BLaER1 treated with 17β-estradiol and CSF1 and Interleukin-3, amounts not matched to agents 10 nM and 100 nM (cell line): ENCODE results near the gene EYA4.

ENCODE experiments used
- H3K27ac ChIP-seq, 11 experiments: shearing (Covaris generic); formaldehyde crosslinking; 2 replicates each; pipeline ENCODE4 v1.8.1; 2022
- H3K27me3 ChIP-seq, 11 experiments: shearing (Covaris generic); formaldehyde crosslinking; 2 replicates each; pipeline ENCODE4 v1.8.1; 2022
- H3K36me3 ChIP-seq, 11 experiments: shearing (Covaris generic); formaldehyde crosslinking; 2 replicates each; pipeline ENCODE4 v1.8.1; 2022
- H3K4me1 ChIP-seq, 10 experiments: shearing (Covaris generic); formaldehyde crosslinking; 2 replicates each; pipeline ENCODE4 v1.8.1; 2022
- H3K4me2 ChIP-seq, 11 experiments: shearing (Covaris generic); formaldehyde crosslinking; 2 replicates each; pipeline ENCODE4 v1.8.1; 2022
- H3K4me3 ChIP-seq, 10 experiments: shearing (Covaris generic); formaldehyde crosslinking; 2 replicates each; pipeline ENCODE4 v1.8.1; 2022
- H3K9ac ChIP-seq, 11 experiments: shearing (Covaris generic); formaldehyde crosslinking; 2 replicates each; pipeline ENCODE4 v1.8.1; 2022
- H3K9me3 ChIP-seq, 11 experiments: shearing (Covaris generic); formaldehyde crosslinking; replicated peaks in 1 of 11; 2 replicates each; pipeline ENCODE4 v1.8.1; 2022
- H4K20me1 ChIP-seq, 11 experiments: shearing (Covaris generic); formaldehyde crosslinking; 2 replicates each; pipeline ENCODE4 v1.8.1; 2022
- Cebpa-rat ChIP-seq, 11 experiments: shearing (Covaris generic); IDR thresholded peaks; 2 replicates each; pipeline ENCODE4 v1.8.1; 2022

The EYA4 gene

DNA sequence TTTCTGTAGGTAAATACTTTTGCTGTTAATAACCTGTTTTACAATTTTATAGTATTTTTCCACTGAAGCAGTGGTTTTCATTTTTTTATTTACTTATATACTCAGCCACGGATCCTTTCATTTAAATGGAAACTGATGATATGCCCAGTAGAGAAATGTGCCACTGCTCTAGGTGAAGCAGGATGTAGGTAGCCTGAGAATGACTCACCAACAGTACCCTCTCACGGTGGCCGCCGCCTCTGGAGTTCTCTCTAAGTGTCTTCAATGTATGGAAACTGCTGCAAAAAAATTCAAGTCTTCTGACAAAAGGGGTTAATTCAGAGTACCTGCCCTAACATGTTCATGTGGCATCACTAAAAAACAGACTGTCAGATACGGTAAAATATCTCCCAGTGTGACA lies 6.4 kb downstream of the EYA4 start:
- H3K36me3 ChIP-seq, result no peaks in the 10 kb centered on the region
- no peak overlapping the region for H3K27ac ChIP-seq
- no peaks in the 10 kb centered on the region for H3K9me3 ChIP-seq
- no peak overlapping the region for H3K4me3 ChIP-seq
- no peak overlapping the region for H3K4me2 ChIP-seq
- peaks cover 67 to 85% (median 71%) of the 10 kb centered on the region in 11 experiments for H3K27me3 ChIP-seq
- H4K20me1 ChIP-seq, result peaks cover 0 to 32% (median 14%) of the 10 kb centered on the region in 11 experiments; a peak in 19 of 22 replicates
- TF ChIP-seq Cebpa-rat (IDR thresholded peaks at IDR 0.05), result no peak
- peaks cover 2 to 7% (median 4%) of the 10 kb centered on the region in 10 experiments; a peak in 14 of 20 replicates for H3K4me1 ChIP-seq
- H3K9ac ChIP-seq, result no peak overlapping the region

DNA sequence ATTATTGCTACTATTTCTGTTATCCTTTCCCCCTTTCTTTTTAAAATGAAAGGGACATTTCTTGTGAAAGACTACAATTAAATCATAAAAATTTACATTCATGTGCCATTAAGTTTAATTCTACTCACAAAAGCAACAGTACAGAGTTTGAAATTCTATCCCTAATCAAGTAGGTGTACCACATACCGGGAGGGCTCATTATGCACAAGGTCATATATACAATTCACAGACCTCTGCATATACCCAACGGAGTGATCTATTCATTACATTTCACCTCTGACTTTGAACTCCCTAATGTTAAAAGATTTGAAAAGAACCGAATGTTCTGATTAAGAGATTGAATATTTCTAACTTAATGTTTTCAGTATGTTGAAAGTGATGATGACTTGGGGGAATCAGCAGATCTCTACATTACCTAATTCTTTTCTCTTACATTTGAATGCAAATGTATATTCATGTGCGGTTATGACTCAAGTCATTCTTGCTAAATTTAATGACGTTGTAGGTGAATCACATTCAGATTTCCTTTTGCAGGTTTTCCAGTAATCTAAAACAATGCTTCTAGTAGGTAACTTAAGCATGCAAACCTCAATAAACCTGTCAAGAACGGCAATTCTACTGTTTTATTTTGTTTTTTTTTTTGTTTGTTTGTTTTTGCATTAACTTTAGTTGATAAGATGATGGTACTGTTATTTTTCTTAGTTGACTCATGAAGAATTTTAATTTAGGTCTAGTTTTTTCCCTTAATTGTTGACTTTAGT lies 7.3 kb downstream of the EYA4 start:
- no peak overlapping the region for H3K4me2 ChIP-seq
- peaks cover 58 to 77% (median 62%) of the 10 kb centered on the region in 11 experiments for H3K27me3 ChIP-seq
- no peak overlapping the region for H3K27ac ChIP-seq
- peaks cover 0 to 24% (median 5%) of the 10 kb centered on the region in 11 experiments; a peak in 17 of 22 replicates for H4K20me1 ChIP-seq
- H3K4me3 ChIP-seq, result no peak overlapping the region
- H3K36me3 ChIP-seq, result no peaks in the 10 kb centered on the region
- H3K9me3 ChIP-seq, result no peaks in the 10 kb centered on the region
- no peak for TF ChIP-seq Cebpa-rat (IDR thresholded peaks at IDR 0.05)
- H3K4me1 ChIP-seq, result peaks cover 0 to 7% (median under 1%) of the 10 kb centered on the region in 10 experiments; a peak in 9 of 20 replicates
- no peak overlapping the region for H3K9ac ChIP-seq

DNA sequence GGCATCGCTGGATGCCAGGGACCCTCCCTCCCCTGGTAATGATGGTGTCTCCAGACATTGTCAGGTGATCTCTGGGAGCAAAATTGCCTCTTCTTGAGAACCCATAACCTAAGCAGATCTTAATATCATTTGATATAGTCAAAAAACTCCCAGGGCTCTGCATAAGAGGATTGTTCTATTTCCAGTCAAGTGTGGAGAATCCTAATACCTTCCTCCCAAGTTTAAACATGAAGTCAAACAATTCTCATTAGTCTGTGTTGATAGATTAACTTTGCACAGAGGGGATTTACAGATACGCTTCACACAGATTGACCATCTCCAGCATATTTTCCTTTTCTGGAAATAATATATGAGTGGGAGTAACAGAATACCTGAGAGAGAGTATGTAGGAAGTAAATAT lies 10.5 kb downstream of the EYA4 start:
- Histone ChIP-seq H3K27ac (no peak overlapping the region), H3K27me3 (peaks cover 25 to 44% (median 30%) of the 10 kb centered on the region in 11 experiments), H3K9ac (no peak overlapping the region)

DNA sequence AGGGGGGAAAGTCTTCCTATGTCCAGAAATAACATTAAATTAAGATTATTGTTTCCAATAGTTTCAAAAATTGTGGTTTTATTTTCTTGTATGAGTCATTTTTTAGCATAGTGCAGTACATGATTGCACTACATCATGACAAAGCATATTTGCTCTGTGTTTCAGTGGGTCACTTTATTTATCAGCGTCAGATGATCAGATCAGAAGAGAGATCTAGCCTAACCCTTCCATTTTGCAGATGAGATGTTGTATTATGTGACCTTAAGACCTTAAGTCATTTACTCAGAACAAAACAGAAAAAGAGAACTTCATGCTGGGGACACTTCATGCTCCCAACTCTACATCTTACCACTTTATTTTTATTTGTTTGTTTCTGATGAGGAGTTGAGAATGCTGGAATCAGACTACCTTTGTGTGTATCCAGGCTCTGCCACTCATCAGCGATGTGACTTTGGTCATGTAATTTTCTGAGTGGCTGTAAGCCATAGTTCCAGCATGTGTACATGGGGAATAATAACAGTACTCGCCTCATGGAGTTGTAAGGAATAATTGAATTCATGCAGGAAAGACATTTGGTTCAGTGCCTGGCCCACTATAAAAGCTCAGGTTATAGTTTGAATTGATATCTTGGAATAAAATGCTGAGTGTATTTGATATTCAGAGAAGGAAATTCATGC lies 13.5 kb downstream of the EYA4 start:
- H4K20me1 ChIP-seq, result no peaks in the 10 kb centered on the region
- no peaks in the 10 kb centered on the region for H3K9me3 ChIP-seq
- H3K36me3 ChIP-seq, result no peaks in the 10 kb centered on the region
- peak overlapping the region in 2 of 11 experiments; percentile 37 to 45; a peak in 3 of 22 replicates for H3K9ac ChIP-seq
- H3K4me3 ChIP-seq, result no peak overlapping the region; a peak in 1 of 20 replicates
- no peak for TF ChIP-seq Cebpa-rat (IDR thresholded peaks at IDR 0.05)
- H3K27ac ChIP-seq, result peak overlapping the region in 8 of 11 experiments; percentile 3 to 71 (median 50); a peak in 13 of 22 replicates
- H3K27me3 ChIP-seq, result peaks cover 0 to 14% (median 0%) of the 10 kb centered on the region in 11 experiments; a peak in 7 of 22 replicates
- peak overlapping the region in 8 of 11 experiments; percentile 12 to 84 (median 73); a peak in 15 of 22 replicates for H3K4me2 ChIP-seq
- peaks cover 0 to 27% (median 16%) of the 10 kb centered on the region in 10 experiments; a peak in 13 of 20 replicates for H3K4me1 ChIP-seq

More for the DNA sequence above, 10.5 kb downstream of the EYA4 start:
- Histone ChIP-seq H3K9me3 (no peaks in the 10 kb centered on the region), H3K4me3 (no peak overlapping the region), H3K36me3 (no peaks in the 10 kb centered on the region), H4K20me1 (no peaks in the 10 kb centered on the region), H3K4me1 (peaks cover 0 to 27% (median 16%) of the 10 kb centered on the region in 10 experiments; a peak in 13 of 20 replicates), H3K4me2 (no peak overlapping the region)
- TF ChIP-seq Cebpa-rat (IDR thresholded peaks at IDR 0.05), result no peak

DNA sequence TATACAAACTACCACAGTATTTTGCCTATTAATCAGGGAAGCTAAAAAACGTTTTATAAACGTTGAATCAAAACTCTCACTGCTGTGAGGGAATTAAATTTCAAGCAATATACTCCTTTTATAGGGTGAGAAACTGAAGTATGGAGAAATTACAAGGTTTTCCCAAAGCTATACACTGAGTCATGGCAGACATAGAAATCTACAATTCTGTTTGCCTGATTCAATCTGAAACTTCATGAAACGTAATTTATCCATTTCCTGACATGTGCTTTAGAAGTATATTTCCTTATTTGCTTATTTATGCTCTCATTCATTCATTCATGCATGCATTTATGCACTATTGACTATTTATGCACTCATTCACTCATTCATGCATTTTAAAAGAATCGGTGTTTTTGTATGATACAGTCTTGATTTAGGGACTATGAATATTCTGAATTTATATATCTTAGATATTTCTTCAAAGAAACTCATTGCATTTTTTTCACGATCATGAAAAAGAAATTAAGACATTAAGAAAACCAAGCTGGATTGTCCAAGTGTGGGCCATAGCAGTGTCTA lies 16.5 kb downstream of the EYA4 start:
- TF ChIP-seq Cebpa-rat (IDR thresholded peaks at IDR 0.05), result no peak
- peaks cover 0 to 27% (median 16%) of the 10 kb centered on the region in 10 experiments; a peak in 13 of 20 replicates for H3K4me1 ChIP-seq

DNA sequence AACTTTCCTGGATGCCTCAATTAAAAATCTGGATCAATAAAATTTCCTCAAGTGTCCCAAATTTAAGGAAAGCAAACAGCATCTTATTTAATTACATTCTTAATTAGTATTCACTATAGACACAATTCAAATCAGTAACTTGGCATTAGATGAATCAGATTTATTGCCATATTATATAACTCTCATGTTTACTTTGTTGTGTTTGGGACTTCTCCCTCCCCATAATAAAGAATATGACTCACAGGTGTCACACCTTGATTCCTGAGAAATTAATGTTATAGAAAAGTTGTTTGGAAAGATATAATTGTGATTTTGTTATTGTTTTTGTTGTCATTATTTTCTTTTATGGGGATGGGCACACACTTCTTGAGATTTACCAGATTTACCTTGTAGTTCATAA lies 18.4 kb downstream of the EYA4 start:
- Histone ChIP-seq H3K9me3 (no peaks in the 10 kb centered on the region), H3K4me2 (no peak overlapping the region), H3K27ac (no peak overlapping the region), H3K4me1 (peaks cover 0 to 8% (median 4%) of the 10 kb centered on the region in 10 experiments; a peak in 11 of 20 replicates), H3K27me3 (no peaks in the 10 kb centered on the region), H3K9ac (no peak overlapping the region), H4K20me1 (no peaks in the 10 kb centered on the region), H3K4me3 (no peak overlapping the region), H3K36me3 (no peaks in the 10 kb centered on the region)
- TF ChIP-seq Cebpa-rat (IDR thresholded peaks at IDR 0.05), result no peak

More for the DNA sequence above, 16.5 kb downstream of the EYA4 start:
- H3K4me2 ChIP-seq, result no peak overlapping the region
- no peaks in the 10 kb centered on the region for H3K9me3 ChIP-seq
- H3K27ac ChIP-seq, result no peak overlapping the region
- no peaks in the 10 kb centered on the region for H3K27me3 ChIP-seq
- H3K36me3 ChIP-seq, result no peaks in the 10 kb centered on the region
- H4K20me1 ChIP-seq, result no peaks in the 10 kb centered on the region
- no peak overlapping the region for H3K4me3 ChIP-seq
- H3K9ac ChIP-seq, result no peak overlapping the region

DNA sequence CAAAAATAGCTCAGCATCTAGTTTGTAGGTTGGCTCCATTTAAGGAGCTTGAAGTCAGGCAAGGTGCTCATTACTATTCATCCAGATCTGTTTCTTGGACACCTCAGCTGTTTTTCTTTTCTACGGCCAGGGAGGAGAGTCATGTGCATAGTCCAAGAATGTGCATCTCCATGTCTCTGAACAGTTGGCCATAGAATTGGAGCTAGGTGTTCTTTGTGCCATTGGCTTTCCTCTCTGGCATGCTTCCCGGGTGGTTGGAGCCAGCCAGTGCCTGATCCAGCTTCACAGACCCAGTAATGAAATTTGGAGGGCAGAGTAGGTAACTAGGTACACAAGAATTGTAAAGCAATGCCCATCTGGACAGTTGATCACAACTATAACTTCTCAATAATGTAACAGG lies 21.6 kb downstream of the EYA4 start:
- TF ChIP-seq Cebpa-rat (IDR thresholded peaks at IDR 0.05), result no peak
- H3K9me3 ChIP-seq, result no peaks in the 10 kb centered on the region
- no peaks in the 10 kb centered on the region for H3K36me3 ChIP-seq
- no peak overlapping the region for H3K4me3 ChIP-seq
- no peaks in the 10 kb centered on the region for H3K4me1 ChIP-seq
- H4K20me1 ChIP-seq, result no peaks in the 10 kb centered on the region
- no peak overlapping the region for H3K9ac ChIP-seq
- no peak overlapping the region for H3K4me2 ChIP-seq
- H3K27me3 ChIP-seq, result no peaks in the 10 kb centered on the region
- no peak overlapping the region for H3K27ac ChIP-seq

DNA sequence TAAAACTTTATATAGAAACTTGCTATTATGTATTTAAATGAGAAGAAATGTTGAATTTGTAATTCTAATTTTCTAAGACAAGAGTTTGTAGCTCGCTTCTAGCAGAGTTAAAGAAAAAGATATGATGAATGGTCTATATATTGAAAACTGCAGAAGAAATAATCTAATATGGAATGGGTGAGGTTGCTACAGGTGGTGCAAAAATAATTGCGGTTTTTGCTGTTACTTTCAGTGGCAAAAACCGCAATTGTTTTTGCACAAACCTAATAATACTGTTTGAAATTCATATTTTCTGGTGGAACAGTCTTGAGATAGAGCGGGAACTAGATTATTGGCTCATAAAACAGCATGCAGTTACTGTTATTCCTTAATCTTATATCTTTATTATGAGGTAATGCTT lies 23.9 kb downstream of the EYA4 start:
- Histone ChIP-seq H3K4me3 (no peak overlapping the region), H3K9ac (no peak overlapping the region), H4K20me1 (no peaks in the 10 kb centered on the region), H3K9me3 (no peaks in the 10 kb centered on the region), H3K27me3 (no peaks in the 10 kb centered on the region), H3K4me2 (no peak overlapping the region), H3K36me3 (no peaks in the 10 kb centered on the region), H3K27ac (no peak overlapping the region), H3K4me1 (no peaks in the 10 kb centered on the region)
- no peak for TF ChIP-seq Cebpa-rat (IDR thresholded peaks at IDR 0.05)

DNA sequence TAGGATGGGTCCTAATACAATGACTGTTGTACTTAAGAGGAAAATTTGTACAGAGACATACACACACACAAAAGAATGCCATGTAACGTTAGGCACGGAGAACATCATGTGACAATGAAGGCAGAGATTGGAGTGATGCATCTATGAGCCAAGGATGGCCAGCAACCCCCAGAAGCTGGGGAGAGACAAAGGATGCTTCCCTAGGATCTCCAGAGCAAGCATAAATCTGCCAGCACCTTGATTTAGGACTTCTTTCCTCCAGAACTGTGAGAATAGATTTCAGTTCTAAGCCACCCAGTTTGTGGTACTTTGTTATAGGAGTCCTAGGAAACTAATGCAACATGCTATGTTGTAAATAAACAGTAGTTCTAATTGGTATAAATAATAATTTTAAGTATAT lies 25.0 kb downstream of the EYA4 start:
- Histone ChIP-seq H3K4me1 (no peaks in the 10 kb centered on the region), H3K4me3 (no peak overlapping the region), H3K27ac (no peak overlapping the region), H4K20me1 (no peaks in the 10 kb centered on the region), H3K27me3 (no peaks in the 10 kb centered on the region), H3K9me3 (peaks cover 0 to under 1% (median 0%) of the 10 kb centered on the region in 11 experiments; a peak in 1 of 22 replicates), H3K4me2 (no peak overlapping the region), H3K36me3 (no peaks in the 10 kb centered on the region), H3K9ac (no peak overlapping the region)
- no peak for TF ChIP-seq Cebpa-rat (IDR thresholded peaks at IDR 0.05)
